HG03558 (cell line): Measurements from ENCODE around the gene C4A.
"Not testable (repeated sequence)": the region's sequence is repeated elsewhere in the genome, so short reads cannot be mapped to it uniquely, and the experiment has no call there.

Experiments used
- ATAC-seq: cut with Tn5 transposase; IDR thresholded peaks from one replicate; pipeline ENCODE4 v1.9.1; 2021; ENCODE audit warnings: moderate number of reproducible peaks; ENCODE audit not compliant: unreplicated experiment; ENCODE audit errors: extremely low read depth

The C4A gene

DNA sequence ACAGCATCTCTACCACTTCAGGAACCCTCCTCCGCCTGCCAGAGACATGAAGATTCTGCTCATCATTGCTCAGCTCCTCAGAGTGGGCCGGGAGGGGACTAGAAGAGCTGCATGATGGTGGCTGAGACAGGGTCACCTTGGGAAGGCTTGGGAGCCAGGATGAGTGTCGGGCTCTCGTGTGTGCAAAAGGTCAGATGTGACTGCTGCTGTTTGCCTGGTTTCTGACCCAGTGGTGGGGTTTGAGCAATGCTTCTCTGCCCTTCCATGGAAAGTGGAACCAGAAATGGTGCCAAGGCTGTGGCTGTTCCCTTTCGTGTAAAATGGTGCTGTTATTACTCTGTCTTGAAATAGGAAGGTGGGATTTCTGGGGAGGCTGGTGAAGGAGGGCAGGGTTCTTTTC, 31.9 kb downstream of the C4A start:
- not testable (repeated sequence) for ATAC-seq

DNA sequence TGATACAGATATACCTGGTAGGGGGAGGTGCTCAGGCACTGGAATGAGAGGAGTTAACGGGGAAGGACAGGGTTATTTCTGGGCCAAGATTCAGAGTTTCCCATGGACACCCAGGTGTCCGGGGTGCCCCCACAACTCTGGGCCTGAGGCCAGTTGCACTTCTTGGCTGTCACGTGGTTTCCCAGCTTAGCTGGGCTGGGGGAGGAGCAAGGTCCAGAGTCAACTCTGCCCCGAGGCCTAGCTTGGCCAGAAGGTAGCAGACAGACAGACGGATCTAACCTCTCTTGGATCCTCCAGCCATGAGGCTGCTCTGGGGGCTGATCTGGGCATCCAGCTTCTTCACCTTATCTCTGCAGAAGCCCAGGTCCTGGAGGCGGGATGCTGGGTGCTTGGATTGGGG, 32.7 kb downstream of the C4A start, which contains the start of gene C4B:
Gene C4B, plus strand, starts transcription at position 249 of the 400 bp plus-strand sequence. Its CDS starts 51 bp downstream, at position 300.
- not testable (repeated sequence) for ATAC-seq

DNA sequence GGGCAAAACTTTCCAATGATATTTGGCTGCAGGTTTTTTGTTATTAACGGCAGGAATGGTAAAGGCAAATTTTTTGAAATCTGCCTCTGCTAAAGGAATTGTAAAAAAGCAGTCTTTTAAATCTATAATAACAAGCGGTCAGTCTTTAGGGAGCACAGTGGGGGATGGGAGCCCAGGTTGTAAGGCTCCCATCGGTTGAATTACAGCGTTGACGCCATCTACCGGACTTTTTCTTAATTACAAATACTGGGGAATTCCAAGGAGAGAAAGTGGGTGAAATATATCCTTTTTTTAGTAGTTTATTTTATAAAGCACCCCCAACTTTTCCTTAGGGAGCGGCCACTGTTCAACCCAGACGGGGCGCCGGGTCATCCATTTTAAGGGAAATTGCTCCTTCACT, 40.2 kb downstream of the C4A start:
- not testable (repeated sequence) for ATAC-seq

DNA sequence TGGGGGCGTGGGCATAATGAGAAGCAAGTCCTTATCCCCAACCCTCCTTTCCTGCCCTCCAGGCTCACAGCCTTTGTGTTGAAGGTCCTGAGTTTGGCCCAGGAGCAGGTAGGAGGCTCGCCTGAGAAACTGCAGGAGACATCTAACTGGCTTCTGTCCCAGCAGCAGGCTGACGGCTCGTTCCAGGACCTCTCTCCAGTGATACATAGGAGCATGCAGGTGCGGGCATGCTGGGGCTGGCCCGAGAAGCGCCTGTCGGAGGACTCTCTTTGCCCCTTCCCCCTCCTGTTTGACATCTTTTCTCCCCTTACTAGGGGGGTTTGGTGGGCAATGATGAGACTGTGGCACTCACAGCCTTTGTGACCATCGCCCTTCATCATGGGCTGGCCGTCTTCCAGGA, 46.8 kb downstream of the C4A start:
- not testable (repeated sequence) for ATAC-seq

DNA sequence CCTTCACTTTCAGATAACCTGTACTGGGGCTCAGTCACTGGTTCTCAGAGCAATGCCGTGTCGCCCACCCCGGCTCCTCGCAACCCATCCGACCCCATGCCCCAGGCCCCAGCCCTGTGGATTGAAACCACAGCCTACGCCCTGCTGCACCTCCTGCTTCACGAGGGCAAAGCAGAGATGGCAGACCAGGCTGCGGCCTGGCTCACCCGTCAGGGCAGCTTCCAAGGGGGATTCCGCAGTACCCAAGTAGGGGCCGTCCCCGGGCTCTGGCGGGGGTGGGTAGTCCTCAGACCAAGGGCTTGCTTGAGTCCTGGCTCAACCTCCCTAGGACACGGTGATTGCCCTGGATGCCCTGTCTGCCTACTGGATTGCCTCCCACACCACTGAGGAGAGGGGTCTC, 47.7 kb downstream of the C4A start:
- not testable (repeated sequence) for ATAC-seq

DNA sequence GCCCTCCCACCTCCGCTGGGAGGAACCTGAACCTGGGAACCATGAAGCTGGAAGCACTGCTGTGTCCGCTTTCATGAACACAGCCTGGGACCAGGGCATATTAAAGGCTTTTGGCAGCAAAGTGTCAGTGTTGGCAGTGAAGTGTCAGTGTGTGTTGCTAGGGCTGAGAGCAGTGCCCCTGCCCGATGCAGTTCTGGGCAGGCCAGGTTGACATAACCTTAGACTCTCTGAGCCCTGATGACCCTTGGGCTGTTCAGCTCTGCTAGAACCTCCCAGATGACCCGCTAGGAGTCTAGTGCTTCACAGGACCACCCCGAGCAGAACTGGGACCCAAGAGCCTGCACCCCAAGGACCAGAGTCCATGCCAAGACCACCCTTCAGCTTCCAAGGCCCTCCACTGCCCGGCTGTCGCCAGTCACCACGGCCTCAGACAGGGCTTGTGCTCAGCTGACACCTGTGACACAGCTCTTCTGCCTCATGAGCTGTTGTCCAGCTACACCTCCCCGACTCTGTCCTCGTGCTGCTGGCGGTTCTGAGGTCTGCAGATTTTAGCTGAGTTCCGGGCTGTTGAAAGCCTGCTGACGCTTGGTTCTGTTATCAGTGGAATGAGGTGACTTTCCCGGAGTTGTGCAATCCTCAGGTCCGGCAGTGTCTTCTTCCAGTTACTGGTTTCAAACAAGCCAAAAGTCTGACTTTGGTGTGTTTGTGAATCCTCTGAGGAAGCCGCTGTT, 53.6 kb downstream of the C4A start:
- ATAC-seq = not testable (repeated sequence)

DNA sequence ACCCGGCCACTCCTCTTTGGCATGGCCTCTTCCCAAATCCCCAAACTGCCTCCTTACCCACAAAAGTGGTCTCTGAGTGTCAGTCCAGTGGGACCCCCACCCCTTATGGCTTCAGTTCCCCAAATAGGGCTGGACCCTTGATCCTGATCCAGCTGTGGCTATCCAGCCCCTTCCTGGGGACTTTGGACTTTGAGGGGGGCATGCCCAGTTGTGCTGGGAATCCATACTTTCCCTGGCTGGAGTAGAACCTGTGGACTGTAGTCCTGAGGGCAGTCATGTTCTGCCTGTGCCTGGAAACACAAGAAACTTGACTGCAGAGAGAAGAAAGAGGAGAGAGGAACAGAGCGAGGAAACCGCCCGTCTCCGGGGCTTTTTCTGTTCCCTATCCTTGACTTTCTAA, 55.3 kb downstream of the C4A start:
- ATAC-seq = not testable (repeated sequence)

DNA sequence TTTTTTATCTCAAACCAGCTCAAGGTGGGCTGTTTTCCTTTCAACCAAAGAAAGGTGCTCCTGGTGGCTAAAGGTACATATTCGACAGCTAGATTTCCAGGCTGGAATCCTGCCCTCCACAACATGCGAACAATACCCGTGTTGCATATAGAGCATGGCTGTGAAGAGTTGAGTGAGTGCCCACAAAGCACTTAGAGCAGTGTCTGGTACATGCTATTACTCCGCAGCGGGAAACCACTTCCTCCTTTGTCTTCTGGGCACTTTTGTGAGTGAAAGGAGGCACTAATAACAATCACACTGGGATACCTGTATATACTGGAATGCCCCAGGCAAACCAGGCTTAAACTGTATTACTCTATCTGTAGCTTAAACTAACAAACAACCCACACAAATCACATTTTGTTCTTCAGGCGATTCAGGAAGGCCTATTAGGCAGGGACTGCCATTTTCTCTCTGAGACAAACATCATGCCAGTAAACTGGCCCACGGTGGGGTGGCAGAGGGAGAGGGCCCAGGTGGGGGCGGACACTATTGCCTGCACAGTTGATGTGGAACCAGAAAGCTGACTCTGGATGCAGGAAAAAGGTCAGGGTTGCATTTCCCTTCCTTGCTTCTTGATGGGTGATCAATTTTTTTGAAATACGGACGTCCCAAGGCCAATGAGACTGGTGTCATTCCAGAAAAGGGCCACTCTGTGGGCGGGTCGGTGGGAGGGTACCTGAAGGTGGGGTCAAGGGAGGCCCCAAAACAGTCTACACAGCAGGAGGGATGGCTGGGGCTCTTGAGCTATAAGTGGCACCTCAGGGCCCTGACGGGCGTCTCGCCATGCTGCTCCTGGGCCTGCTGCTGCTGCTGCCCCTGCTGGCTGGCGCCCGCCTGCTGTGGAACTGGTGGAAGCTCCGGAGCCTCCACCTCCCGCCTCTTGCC, 56.0 kb downstream of the C4A start, which contains the start of gene CYP21A2:
Gene CYP21A2, plus strand, starts transcription at position 818 of the 927 bp plus-strand sequence. Its CDS starts 8 bp downstream, at position 826.
- not testable (repeated sequence) for ATAC-seq

DNA sequence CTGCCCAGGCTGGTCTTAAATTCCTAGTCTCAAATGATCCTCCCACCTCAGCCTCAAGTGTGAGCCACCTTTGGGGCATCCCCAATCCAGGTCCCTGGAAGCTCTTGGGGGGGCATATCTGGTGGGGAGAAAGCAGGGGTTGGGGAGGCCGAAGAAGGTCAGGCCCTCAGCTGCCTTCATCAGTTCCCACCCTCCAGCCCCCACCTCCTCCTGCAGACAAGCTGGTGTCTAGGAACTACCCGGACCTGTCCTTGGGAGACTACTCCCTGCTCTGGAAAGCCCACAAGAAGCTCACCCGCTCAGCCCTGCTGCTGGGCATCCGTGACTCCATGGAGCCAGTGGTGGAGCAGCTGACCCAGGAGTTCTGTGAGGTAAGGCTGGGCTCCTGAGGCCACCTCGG, 57.0 kb downstream of the C4A start:
- ATAC-seq = not testable (repeated sequence)

DNA sequence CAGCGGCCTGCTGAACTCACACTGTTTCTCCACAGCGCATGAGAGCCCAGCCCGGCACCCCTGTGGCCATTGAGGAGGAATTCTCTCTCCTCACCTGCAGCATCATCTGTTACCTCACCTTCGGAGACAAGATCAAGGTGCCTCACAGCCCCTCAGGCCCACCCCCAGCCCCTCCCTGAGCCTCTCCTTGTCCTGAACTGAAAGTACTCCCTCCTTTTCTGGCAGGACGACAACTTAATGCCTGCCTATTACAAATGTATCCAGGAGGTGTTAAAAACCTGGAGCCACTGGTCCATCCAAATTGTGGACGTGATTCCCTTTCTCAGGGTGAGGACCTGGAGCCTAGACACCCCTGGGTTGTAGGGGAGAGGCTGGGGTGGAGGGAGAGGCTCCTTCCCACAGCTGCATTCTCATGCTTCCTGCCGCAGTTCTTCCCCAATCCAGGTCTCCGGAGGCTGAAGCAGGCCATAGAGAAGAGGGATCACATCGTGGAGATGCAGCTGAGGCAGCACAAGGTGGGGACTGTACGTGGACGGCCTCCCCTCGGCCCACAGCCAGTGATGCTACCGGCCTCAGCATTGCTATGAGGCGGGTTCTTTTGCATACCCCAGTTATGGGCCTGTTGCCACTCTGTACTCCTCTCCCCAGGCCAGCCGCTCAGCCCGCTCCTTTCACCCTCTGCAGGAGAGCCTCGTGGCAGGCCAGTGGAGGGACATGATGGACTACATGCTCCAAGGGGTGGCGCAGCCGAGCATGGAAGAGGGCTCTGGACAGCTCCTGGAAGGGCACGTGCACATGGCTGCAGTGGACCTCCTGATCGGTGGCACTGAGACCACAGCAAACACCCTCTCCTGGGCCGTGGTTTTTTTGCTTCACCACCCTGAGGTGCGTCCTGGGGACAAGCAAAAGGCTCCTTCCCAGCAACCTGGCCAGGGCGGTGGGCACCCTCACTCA, 57.7 kb downstream of the C4A start:
- not testable (repeated sequence) for ATAC-seq

DNA sequence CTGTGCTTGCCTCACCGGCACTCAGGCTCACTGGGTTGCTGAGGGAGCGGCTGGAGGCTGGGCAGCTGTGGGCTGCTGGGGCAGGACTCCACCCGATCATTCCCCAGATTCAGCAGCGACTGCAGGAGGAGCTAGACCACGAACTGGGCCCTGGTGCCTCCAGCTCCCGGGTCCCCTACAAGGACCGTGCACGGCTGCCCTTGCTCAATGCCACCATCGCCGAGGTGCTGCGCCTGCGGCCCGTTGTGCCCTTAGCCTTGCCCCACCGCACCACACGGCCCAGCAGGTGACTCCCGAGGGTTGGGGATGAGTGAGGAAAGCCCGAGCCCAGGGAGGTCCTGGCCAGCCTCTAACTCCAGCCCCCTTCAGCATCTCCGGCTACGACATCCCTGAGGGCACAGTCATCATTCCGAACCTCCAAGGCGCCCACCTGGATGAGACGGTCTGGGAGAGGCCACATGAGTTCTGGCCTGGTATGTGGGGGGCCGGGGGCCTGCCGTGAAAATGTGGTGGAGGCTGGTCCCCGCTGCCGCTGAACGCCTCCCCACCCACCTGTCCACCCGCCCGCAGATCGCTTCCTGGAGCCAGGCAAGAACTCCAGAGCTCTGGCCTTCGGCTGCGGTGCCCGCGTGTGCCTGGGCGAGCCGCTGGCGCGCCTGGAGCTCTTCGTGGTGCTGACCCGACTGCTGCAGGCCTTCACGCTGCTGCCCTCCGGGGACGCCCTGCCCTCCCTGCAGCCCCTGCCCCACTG, 58.6 kb downstream of the C4A start:
- not testable (repeated sequence) for ATAC-seq

DNA sequence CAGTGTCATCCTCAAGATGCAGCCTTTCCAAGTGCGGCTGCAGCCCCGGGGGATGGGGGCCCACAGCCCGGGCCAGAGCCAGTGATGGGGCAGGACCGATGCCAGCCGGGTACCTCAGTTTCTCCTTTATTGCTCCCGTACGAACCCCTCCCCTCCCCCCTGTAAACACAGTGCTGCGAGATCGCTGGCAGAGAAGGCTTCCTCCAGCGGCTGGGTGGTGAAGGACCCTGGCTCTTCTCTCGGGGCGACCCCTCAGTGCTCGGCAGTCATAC, 59.1 kb downstream of the C4A start:
- ATAC-seq = not testable (repeated sequence)

DNA sequence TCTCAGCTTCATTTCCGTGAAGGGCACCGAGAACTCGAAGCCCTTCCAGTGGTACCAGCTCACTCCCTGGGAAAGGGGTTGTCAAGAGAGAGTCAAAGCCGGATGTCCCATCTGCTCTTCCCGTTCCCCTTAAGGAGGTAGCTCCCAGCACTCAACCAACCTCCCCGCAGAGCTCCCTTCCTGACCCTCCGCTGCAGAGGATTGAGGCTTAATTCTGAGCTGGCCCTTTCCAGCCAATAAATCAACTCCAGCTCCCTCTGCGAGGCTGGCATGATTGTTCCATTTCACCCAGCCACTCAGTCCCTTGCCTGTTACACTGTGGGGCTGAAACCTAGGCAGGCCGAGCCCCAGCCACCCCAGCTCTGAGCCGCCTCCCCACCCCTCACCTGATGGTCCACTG, 59.5 kb downstream of the C4A start:
- ATAC-seq = not testable (repeated sequence)

DNA sequence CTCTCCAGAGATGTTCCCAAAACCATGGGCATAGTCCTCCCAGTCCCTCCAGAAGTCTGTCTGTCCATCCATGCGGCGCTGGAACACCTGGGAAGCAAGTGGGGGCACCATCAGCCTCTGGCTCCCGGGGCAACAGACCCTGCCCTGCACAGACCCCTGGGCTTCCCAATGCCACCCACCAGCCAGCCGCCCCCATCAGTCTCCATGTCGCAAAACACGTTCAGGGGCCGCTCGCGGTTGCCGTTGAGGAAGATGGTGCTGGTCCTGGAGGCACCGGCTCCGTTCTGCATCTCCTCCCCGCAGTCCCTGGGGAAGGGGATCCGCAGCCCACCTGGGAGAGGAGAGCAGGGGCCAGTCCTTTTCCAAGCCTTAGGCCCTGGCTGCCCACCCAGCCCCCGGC, 60.4 kb downstream of the C4A start:
- ATAC-seq = not testable (repeated sequence)

DNA sequence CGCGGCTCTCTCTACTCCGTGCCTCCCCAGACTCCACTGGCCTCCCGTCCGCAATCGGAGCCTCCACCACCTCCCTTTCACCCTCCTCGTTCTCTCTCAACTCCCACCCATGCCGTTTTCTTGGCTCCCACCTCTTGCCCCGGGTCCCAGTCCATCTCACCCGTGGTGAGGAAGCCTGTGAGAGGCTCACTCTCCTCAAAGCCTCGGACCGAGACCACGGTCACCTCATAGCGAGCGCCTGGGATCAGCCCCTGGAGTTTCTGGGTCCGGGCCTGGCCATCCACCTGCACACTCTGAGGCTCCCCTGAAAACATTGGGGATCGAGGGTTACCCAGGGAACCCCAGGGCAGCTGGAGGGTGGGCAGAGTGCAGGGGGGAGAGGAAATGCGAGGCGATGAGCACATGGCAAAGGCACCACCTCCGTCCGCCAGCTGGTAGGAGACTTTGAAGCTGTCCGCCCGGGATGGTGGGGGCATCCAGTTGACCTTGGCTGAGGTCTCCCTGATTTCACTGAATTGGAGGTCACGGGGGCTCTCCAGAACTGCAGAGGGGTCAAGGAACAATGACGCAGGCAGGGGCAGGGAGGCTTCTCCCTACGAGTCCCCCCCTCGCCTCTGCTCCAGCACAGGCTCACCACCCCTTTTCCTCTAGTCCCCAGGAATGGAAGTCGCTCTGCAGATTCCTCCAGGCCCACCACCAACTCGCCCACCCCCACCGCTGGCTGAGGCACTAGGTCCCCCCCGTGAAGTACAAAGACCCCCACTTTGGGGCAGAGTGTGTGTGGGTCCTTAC, 61.9 kb downstream of the C4A start:
- ATAC-seq = not testable (repeated sequence)

DNA sequence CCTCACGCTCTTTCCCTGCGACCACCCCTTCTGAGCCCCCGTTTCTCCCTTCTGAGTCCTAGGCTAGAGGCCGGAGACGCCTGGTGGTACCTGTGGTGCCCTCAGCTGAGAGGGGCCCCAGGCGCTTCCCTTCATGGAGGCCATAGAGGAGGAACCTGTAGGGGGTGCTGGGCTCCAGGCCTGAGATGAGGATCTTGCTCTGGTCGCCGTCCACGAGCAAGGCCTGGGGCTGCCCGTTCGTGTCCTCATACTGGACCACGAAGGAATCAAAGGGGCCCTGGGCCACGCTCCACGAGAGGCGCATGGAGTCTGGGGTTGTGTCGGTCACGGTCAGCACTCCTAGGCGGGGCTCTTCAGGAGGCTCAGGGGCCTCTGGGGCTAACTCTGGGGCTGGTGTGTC, 63.1 kb downstream of the C4A start:
- ATAC-seq = not testable (repeated sequence)

DNA sequence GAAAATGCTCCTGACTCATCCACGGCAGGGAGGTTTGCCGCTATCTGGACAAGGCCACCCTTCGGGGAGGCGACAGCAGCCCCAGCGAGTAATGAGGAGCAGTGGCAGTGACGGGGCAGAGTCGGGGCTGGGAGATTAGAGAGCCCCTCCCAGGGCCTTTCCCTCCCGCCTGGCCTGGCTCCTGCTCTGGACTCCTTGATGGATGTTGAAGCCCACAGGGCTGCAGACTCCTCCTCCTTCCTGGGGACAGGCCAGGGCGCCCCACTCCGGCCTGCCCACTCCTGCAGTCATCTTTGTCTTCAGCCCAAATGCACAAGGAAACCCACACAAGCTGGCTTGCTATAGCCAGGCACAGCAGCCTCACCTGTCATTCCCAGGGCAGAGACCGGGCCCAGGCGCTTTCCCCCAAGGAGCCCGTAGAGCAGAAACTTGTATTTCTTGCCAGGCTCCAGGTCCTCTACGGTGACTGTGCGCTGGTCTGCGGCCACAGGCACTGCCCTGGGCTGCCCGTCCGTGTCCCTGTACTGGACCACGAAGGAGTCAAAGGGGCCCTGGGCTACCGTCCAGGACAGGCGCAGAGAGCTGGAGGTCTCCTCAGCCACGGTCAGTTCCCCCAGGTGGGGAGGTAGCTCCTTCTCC, 64.1 kb downstream of the C4A start:
- ATAC-seq = no peak

DNA sequence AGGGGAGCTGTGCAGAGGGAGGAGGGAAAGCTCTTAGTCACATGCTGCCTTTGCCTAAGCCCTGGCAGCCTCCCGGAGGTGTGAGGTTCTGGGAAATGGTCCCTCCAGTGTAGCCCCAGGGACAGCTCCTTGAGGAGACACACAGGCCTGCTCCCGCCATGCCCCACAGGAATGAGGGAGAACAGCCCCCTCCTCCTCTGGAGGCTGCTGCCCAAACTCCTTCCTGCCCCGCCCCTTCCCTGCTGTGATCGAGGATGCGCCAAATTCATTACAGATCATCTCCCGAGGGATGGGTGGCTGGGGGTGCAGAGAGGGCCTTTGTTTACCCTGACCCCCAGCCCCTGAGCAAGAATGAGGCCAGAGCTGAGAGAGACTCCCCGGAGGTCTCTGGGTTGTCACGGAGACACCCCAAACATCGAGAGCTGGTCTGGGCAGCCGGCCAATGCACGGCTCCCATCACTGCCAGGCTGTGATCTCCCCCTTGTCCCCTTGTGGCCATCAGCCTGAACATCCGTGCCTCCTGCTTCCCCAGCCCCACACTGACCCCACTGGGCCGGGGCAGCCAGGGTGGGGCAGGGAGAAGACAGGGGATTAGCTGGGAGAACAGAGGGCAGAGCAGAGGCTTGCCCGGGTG, 64.7 kb downstream of the C4A start:
- ATAC-seq = no peak
